PC-9 (cell line): ENCODE measurements around the gene CHRNA9. TPM values are rescaled to one million over a fixed set of nuclear protein-coding genes. Genes with fewer than 3 reads are reported as not detected.

Experiments used
- BruUV-seq: library from RNA; stranded (reverse); fragments of 400-500 nt; replicated peaks from 2 replicates; lab custom pipeline; 2021; lab: Mats Ljungman, UMichigan
- CTCF ChIA-PET: fragments of 300-600 bp; sonication (Branson Sonifier 250); formaldehyde crosslinking; loops from one replicate; lab custom pipeline; 2022; ENCODE audit warnings: antibody characterized with exemption; lab: Charles Lee
- POLR2A ChIA-PET: fragments of 300-600 bp; sonication (Branson Sonifier 250); formaldehyde crosslinking; loops from one replicate; lab custom pipeline; 2022; ENCODE audit warnings: antibody characterized with exemption; ENCODE audit not compliant: unreplicated experiment; lab: Charles Lee
- DNase-seq, 2 experiments: peaks; one replicate each; pipeline versions ENCODE4 v3.0.0 to v3.0.0-alpha.2; 2015 to 2022; ENCODE audit warnings: mixed read lengths in 1 of 2
- H2AFZ ChIP-seq: fragments of 200-600 bp; sonication (generic); 2 replicates; pipeline ENCODE4 v1.8.1; 2017; ENCODE audit warnings: antibody characterized with exemption
- H3F3A ChIP-seq: fragments of 200-600 bp; sonication (generic); 2 replicates; pipeline ENCODE4 v1.8.1; 2017; ENCODE audit warnings: antibody characterized with exemption, mild to moderate bottlenecking, low read depth; ENCODE audit not compliant: insufficient read depth
- H3K27ac ChIP-seq: fragments of 200-600 bp; sonication (generic); 2 replicates; pipeline ENCODE4 v1.6.1; 2016; ENCODE audit warnings: mixed run types
- H3K27me3 ChIP-seq: fragments of 200-600 bp; sonication (generic); 2 replicates; pipeline ENCODE4 v1.6.1; 2016; ENCODE audit warnings: low read depth, mixed run types; ENCODE audit not compliant: insufficient read depth
- H3K36me3 ChIP-seq: fragments of 200-600 bp; sonication (generic); 2 replicates; pipeline ENCODE4 v1.6.1; 2016; ENCODE audit warnings: low read depth, mixed run types
- H3K4me1 ChIP-seq: fragments of 200-600 bp; sonication (generic); replicated peaks from 2 replicates; pipeline ENCODE4 v1.6.1; 2016; ENCODE audit warnings: mixed run types; ENCODE audit not compliant: insufficient read depth
- H3K4me2 ChIP-seq: fragments of 200-600 bp; sonication (generic); 2 replicates; pipeline ENCODE4 v1.6.1; 2017; ENCODE audit warnings: mixed run types
- H3K4me3 ChIP-seq: fragments of 200-600 bp; sonication (generic); 2 replicates; pipeline ENCODE4 v1.6.1; 2016; ENCODE audit warnings: mixed run types
- H3K79me2 ChIP-seq: fragments of 200-600 bp; sonication (generic); 2 replicates; pipeline ENCODE4 v1.6.1; 2017; ENCODE audit warnings: low read depth, mixed run types
- H3K9me2 ChIP-seq: fragments of 200-600 bp; sonication (generic); 2 replicates; pipeline ENCODE4 v1.8.1; 2017; ENCODE audit warnings: mild to moderate bottlenecking; ENCODE audit not compliant: insufficient read depth
- H3K9me3 ChIP-seq: fragments of 200-600 bp; sonication (generic); 2 replicates; pipeline ENCODE4 v1.8.1; 2016; ENCODE audit warnings: low read depth; ENCODE audit not compliant: insufficient read depth
- H4K20me1 ChIP-seq: fragments of 200-600 bp; sonication (generic); 2 replicates; pipeline ENCODE4 v1.8.1; 2017; ENCODE audit not compliant: insufficient read depth
- CTCF ChIP-seq: fragments of 200-600 bp; sonication (generic); conservative IDR thresholded peaks from 2 replicates; pipeline ENCODE4 v1.6.1; 2017; ENCODE audit warnings: mixed run types, antibody characterized with exemption, mild to moderate bottlenecking, moderate library complexity
- EZH2 ChIP-seq: fragments of 200-600 bp; sonication (generic); IDR thresholded peaks from 2 replicates; pipeline ENCODE4 v1.8.0; 2017; ENCODE audit warnings: antibody characterized with exemption, low read depth
- intact Hi-C: fragments of 100-400 bp; cut with micrococcal nuclease; formaldehyde crosslinking; loops from one replicate; pipeline ENCODE4 v1.10.0; 2022; ENCODE audit not compliant: unreplicated experiment
- total RNA-seq: library from RNA; stranded (reverse); gene quantifications from 2 replicates; pipeline ENCODE4 v1.2.3, GENCODE V29; 2021

CHRNA9 gene
- total RNA-seq, 1 experiment from 2014 or later: not detected

DNA sequence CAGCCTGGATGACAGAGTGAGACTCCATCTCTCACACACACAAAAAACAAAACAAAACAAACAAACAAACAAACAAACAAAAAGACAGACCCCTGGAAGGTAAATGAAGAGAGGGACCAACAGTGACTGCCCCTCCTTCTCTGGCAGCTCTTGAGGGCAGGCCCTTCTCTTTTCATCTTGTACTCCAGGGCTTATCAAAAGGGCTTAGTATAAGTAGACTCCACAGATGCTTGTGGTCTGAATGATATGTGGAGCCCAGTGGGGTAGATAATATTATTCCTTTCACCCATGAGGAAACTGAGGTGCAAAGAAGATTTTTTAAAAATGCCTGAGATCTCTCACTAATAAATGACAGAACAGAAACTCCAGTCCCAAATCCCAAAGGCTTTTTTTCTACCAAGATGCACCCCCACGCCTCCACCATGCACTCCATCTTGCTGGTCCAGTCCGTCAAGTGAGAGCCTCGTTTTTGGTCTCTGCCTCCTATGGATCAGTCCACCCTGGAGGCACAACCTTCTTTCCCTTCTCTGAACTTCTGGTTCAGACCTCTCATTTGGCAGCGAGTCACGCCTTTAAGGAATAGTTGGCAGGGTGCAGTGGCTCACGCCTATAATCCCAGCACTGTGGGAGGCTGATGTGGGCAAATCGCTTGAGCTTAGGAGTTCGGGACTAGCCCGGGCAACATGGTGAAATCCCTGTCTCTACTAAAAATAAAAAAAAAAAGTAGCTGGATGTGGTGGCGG is 17.0 kb upstream of the CHRNA9 start:
- Histone ChIP-seq H3K4me2 (peak overlapping the region; percentile 83; the same call in 1 of the 2 replicates), H3K27me3 (no peaks in the 10 kb centered on the region), H3K27ac (peak overlapping the region; percentile 99), H3K4me3 (no peak overlapping the region), H2AFZ (no peak overlapping the region), H3K9me3 (no peaks in the 10 kb centered on the region), H4K20me1 (no peaks in the 10 kb centered on the region), H3K9me2 (no peaks in the 10 kb centered on the region), H3K4me1 (peaks cover 72% of the 10 kb centered on the region), H3F3A (peaks cover 44% of the 10 kb centered on the region), H3K79me2 (no peaks in the 10 kb centered on the region), H3K36me3 (no peaks in the 10 kb centered on the region)
- TF ChIP-seq EZH2 (no peak), CTCF (no peak)
- intact Hi-C loops: loop anchor here (5.0 kb wide), 3 partner anchors 189 to 399 kb away; partner anchors contain the start of gene RBM47
- no peak for DNase-seq
- POLR2A ChIA-PET: interaction anchor here (0.7 kb wide), 1 partner anchor 259 kb away, joined by 6 read pairs; no protein-coding TSS in a partner anchor
- CTCF ChIA-PET: interaction anchor here (0.5 to 1.3 kb wide), 4 partner anchors 15 to 298 kb away, joined by 3 to 14 read pairs (median 3); no protein-coding TSS in a partner anchor
- no TSS peak for BruUV-seq

GRCh38 chr4:40321574-40322275 is 13.4 kb upstream of the CHRNA9 start:
- Histone ChIP-seq H4K20me1 (no peaks in the 10 kb centered on the region), H3K36me3 (no peaks in the 10 kb centered on the region), H3F3A (peaks cover 31% of the 10 kb centered on the region), H3K27ac (peak overlapping the region; percentile 58), H3K79me2 (no peaks in the 10 kb centered on the region), H3K27me3 (no peaks in the 10 kb centered on the region), H2AFZ (no peak overlapping the region), H3K9me3 (no peaks in the 10 kb centered on the region), H3K4me2 (peak overlapping the region; percentile 27), H3K9me2 (no peaks in the 10 kb centered on the region), H3K4me1 (peaks cover 50% of the 10 kb centered on the region), H3K4me3 (no peak overlapping the region)
- TF ChIP-seq EZH2 (no peak), CTCF (no peak)
- DNase-seq: peak in 1 of 2 experiments; percentile 77
- intact Hi-C loops: no loop called here
- POLR2A ChIA-PET: interaction anchor here (0.5 to 0.6 kb wide), 3 partner anchors 19 to 160 kb away, joined by 3 to 9 read pairs (median 7); no protein-coding TSS in a partner anchor
- no TSS peak for BruUV-seq
- CTCF ChIA-PET: interaction anchor here (1.7 kb wide), 1 partner anchor 12 kb away, joined by 5 read pairs; no protein-coding TSS in a partner anchor

- Histone ChIP-seq H2AFZ (no peak overlapping the region), H3K9me2 (no peaks in the 10 kb centered on the region), H3K9me3 (no peaks in the 10 kb centered on the region), H4K20me1 (no peaks in the 10 kb centered on the region), H3K4me3 (no peak overlapping the region), H3K4me2 (peak overlapping the region; percentile 27; the same call in 1 of the 2 replicates), H3K27ac (0 out of 2 replicates have a peak overlapping the region, but pooled peaks have one; percentile 58), H3F3A (peaks cover 22% of the 10 kb centered on the region; the same call in 1 of the 2 replicates), H3K4me1 (peaks cover 52% of the 10 kb centered on the region), H3K79me2 (no peaks in the 10 kb centered on the region), H3K27me3 (no peaks in the 10 kb centered on the region), H3K36me3 (no peaks in the 10 kb centered on the region)
- no peak for DNase-seq
- TF ChIP-seq EZH2 (no peak), CTCF (no peak)
- no TSS peak for BruUV-seq
- ChIA-PET POLR2A (no interaction called here), CTCF (interaction anchor here (1.7 kb wide), 1 partner anchor 13 kb away, joined by 5 read pairs; no protein-coding TSS in a partner anchor)
- intact Hi-C loops: no loop called here
Measured at GRCh38 chr4:40322811-40323210, 12.3 kb upstream of the CHRNA9 start.
